GM12878 (cell line): ENCODE measurements around the gene PRF1. TPM values are rescaled to one million over a fixed set of nuclear protein-coding genes. Genes with fewer than 3 reads are reported as not detected.

ENCODE experiments used
- ATAC-seq: fragments of 200-7000 bp; cut with Tn5 transposase; 3 replicates; pipeline ENCODE4 v1.9.1; 2020; ENCODE audit warnings: mild to moderate bottlenecking, moderate library complexity
- BruUV-seq: library from RNA; stranded (reverse); fragments of 400-500 nt; replicated peaks from 2 replicates; lab custom pipeline; 2021; lab: Mats Ljungman, UMichigan
- CTCF ChIA-PET: fragments of 300-600 bp; sonication (Branson Sonifier 250); formaldehyde crosslinking; extraction: SDS; loops from one replicate; lab custom pipeline; 2021; ENCODE audit warnings: inconsistent platforms; lab: Yijun Ruan, JAX
- POLR2A ChIA-PET: fragments of 350-600 bp; formaldehyde crosslinking; extraction: SDS; loops from one replicate; lab custom pipeline; 2021; ENCODE audit warnings: inconsistent platforms; lab: Charles Lee
- RAD21 ChIA-PET: fragments of 300-600 bp; sonication (Branson Sonifier 250); formaldehyde crosslinking; loops from one replicate; lab custom pipeline; 2023; ENCODE audit warnings: antibody characterized with exemption; ENCODE audit not compliant: unreplicated experiment; lab: Charles Lee
- SMC1A ChIA-PET: fragments of 300-600 bp; sonication (Branson Sonifier 250); formaldehyde crosslinking; loops from one replicate; lab custom pipeline; 2023; ENCODE audit not compliant: unreplicated experiment, uncharacterized antibody; lab: Charles Lee
- DNase-seq: peaks from one replicate; pipeline ENCODE4 v3.0.0-alpha.2; 2011; ENCODE audit warnings: low read depth, low spot score
- FAIRE-seq: peaks from 3 replicates; lab custom pipeline; 2011; peaks lifted over from hg19 to GRCh38; lab: Jason Lieb, UNC
- H2AFZ ChIP-seq: 2 replicates; pipeline ENCODE4 v1.6.0; 2011; ENCODE audit warnings: low read depth, low read length, control low read depth; ENCODE audit not compliant: control insufficient read depth
- H3K27ac ChIP-seq: 2 replicates; pipeline ENCODE4 v1.5.1; 2011; ENCODE audit warnings: control low read depth; ENCODE audit not compliant: control insufficient read depth, insufficient read depth
- H3K27me3 ChIP-seq, 2 experiments: replicated peaks in 1 of 2; 2 replicates each; pipeline versions ENCODE4 v1.6.0 to v1.6.1; 2011; ENCODE audit warnings: low read length in 1 of 2; ENCODE audit not compliant: control insufficient read depth in 2 of 2, insufficient read depth in 2 of 2
- H3K36me3 ChIP-seq, 2 experiments: 2 replicates each; pipeline ENCODE4 v1.5.1; 2011; ENCODE audit warnings: low read length in 1 of 2; ENCODE audit not compliant: control insufficient read depth in 2 of 2, insufficient read depth in 2 of 2
- H3K4me1 ChIP-seq: 2 replicates; pipeline ENCODE4 v1.6.1; 2011; ENCODE audit warnings: mild to moderate bottlenecking, low read length, moderate library complexity, mixed read lengths; ENCODE audit not compliant: control insufficient read depth, insufficient read depth
- H3K4me2 ChIP-seq: 2 replicates; pipeline ENCODE4 v1.6.0; 2011; ENCODE audit warnings: control low read depth; ENCODE audit not compliant: control insufficient read depth, insufficient read depth
- H3K4me3 ChIP-seq: fragments of 200-600 bp; sonication (generic); 2 replicates; pipeline ENCODE4 v1.5.1; 2016
- H3K79me2 ChIP-seq: 2 replicates; pipeline ENCODE4 v1.6.0; 2011; ENCODE audit warnings: low read length; ENCODE audit not compliant: control insufficient read depth, insufficient read depth
- H3K9ac ChIP-seq: 2 replicates; pipeline ENCODE4 v1.8.0; 2011; ENCODE audit warnings: low read length, control low read depth, mixed read lengths; ENCODE audit not compliant: control insufficient read depth, insufficient read depth
- H3K9me3 ChIP-seq: replicated peaks from 3 replicates; pipeline ENCODE4 v1.5.1; 2011; ENCODE audit warnings: mild to moderate bottlenecking, low read length; ENCODE audit not compliant: control insufficient read depth, insufficient read depth
- H4K20me1 ChIP-seq: 2 replicates; pipeline ENCODE4 v1.6.0; 2011; ENCODE audit not compliant: control insufficient read depth, insufficient read depth
- BHLHE40 ChIP-seq, 2 experiments: fragments of 450-650 bp in 1 of 2; IDR thresholded peaks; 2 replicates each; pipeline ENCODE4 v1.6.1; 2011 to 2017; ENCODE audit warnings: low read depth in 2 of 2, borderline replicate concordance in 1 of 2, improper control_type of control experiment in 1 of 2, low read length in 1 of 2, mild to moderate bottlenecking in 1 of 2
- CREB1 ChIP-seq: IDR thresholded peaks from 2 replicates; pipeline ENCODE4 v1.6.1; 2012; ENCODE audit warnings: low read depth, mild to moderate bottlenecking, inconsistent platforms
- FOS ChIP-seq: IDR thresholded peaks from 3 replicates; pipeline ENCODE4 v1.6.1; 2011; ENCODE audit warnings: borderline replicate concordance; ENCODE audit not compliant: insufficient read length; ENCODE audit errors: extremely low read depth
- GABPA ChIP-seq: IDR thresholded peaks from 2 replicates; pipeline ENCODE4 v1.6.1; 2014; ENCODE audit warnings: antibody characterized with exemption, low read depth, mild to moderate bottlenecking, inconsistent platforms
- HDGF ChIP-seq: fragments of 450-650 bp; IDR thresholded peaks from 2 replicates; pipeline ENCODE4 v1.6.1; 2016; ENCODE audit warnings: antibody characterized with exemption
- IRF4 ChIP-seq: IDR thresholded peaks from 2 replicates; pipeline ENCODE4 v1.6.1; 2011; ENCODE audit warnings: low read depth, low read length
- KLF5 ChIP-seq: fragments of 450-650 bp; IDR thresholded peaks from 2 replicates; pipeline ENCODE4 v1.6.1; 2014; ENCODE audit warnings: mild to moderate bottlenecking; ENCODE audit not compliant: partially characterized antibody
- MTA2 ChIP-seq: fragments of 450-650 bp; IDR thresholded peaks from 2 replicates; pipeline ENCODE4 v1.6.1; 2016; ENCODE audit warnings: low read depth, mild to moderate bottlenecking, moderate library complexity
- MTA3 ChIP-seq: IDR thresholded peaks from 2 replicates; pipeline ENCODE4 v1.6.1; 2012; ENCODE audit warnings: low read length, inconsistent platforms, borderline replicate concordance
- MXI1 ChIP-seq: fragments of 150-350 bp; IDR thresholded peaks from 2 replicates; pipeline ENCODE4 v1.6.1; 2011; ENCODE audit warnings: low read depth, mild to moderate bottlenecking, inconsistent platforms, low read length, improper control_type of control experiment
- MYB ChIP-seq: fragments of 150-350 bp; IDR thresholded peaks from 2 replicates; pipeline ENCODE4 v1.6.1; 2014; ENCODE audit warnings: mild to moderate bottlenecking, low read depth, low read length, borderline replicate concordance
- NFYA ChIP-seq: IDR thresholded peaks from 2 replicates; pipeline ENCODE4 v1.6.1; 2011; ENCODE audit warnings: low read depth, mild to moderate bottlenecking, low read length, improper control_type of control experiment, borderline replicate concordance
- RFX5 ChIP-seq: IDR thresholded peaks from 2 replicates; pipeline ENCODE4 v1.6.1; 2011; ENCODE audit warnings: low read depth, low read length, improper control_type of control experiment
- SIN3A ChIP-seq: IDR thresholded peaks from 2 replicates; pipeline ENCODE4 v1.6.1; 2012; ENCODE audit warnings: low read depth, low read length, improper control_type of control experiment
- SIX5 ChIP-seq: IDR thresholded peaks from 2 replicates; pipeline ENCODE4 v1.6.1; 2011; ENCODE audit warnings: mild to moderate bottlenecking, low read depth, low read length, moderate library complexity; ENCODE audit not compliant: severe bottlenecking
- ZZZ3 ChIP-seq: IDR thresholded peaks from 2 replicates; pipeline ENCODE4 v1.6.1; 2011; ENCODE audit warnings: low read depth; ENCODE audit not compliant: control insufficient read depth, insufficient read length
- WGBS: methylation state at CpG from one replicate; pipeline ENCODE4 v1.1.6; 2016; ENCODE audit warnings: low lambda C conversion rate; ENCODE audit not compliant: insufficient replicate concordance, insufficient coverage; ENCODE audit errors: missing lambda C conversion rate; 5-methylcytosine and 5-hydroxymethylcytosine counted together
- in situ Hi-C: fragments of 300-500 bp; cut with MboI; formaldehyde crosslinking; loops from 9 replicates; pipeline ENCODE4 v1.14.3; 2018; ENCODE audit warnings: mixed read lengths
- intact Hi-C: fragments of 100-400 bp; cut with micrococcal nuclease; formaldehyde crosslinking; loops from one replicate; pipeline ENCODE4 v1.14.2; 2022; ENCODE audit not compliant: unreplicated experiment
- polyA plus RNA-seq, 11 experiments: library from polyadenylated mRNA; depleted of rRNA in 4 of 11; unstranded in 6 of 11; stranded (reverse) in 5 of 11; fragments of >200 nt; fragmentation: Nextera tagmentation in 4 of 11; fragmentation: Illumina TruSeq in 1 of 11; extraction: Ambion mirVana in 4 of 11; extraction: Trizol in 1 of 11; gene quantifications; 1 replicate in 1 of 11; 2 replicates in 10 of 11; pipeline versions ENCODE4 v1.2.1 to v1.2.3, GENCODE V29; 2011 to 2016; ENCODE audit warnings: inconsistent platforms in 2 of 11, missing spikeins in 2 of 11, low read depth in 1 of 11
- total RNA-seq, 4 experiments: library from RNA; depleted of rRNA in 3 of 4; stranded (reverse); fragments of >200 nt in 3 of 4; fragmentation: Illumina TruSeq in 1 of 4; extraction: Trizol in 1 of 4; gene quantifications; 2 replicates each; pipeline versions ENCODE4 v1.2.1 to v1.2.3, GENCODE V29; 2013 to 2021
- TF ChIP-seq, protein P1 (sequence below): IDR thresholded peaks from 2 replicates; pipeline ENCODE4 v1.6.1; 2011; ENCODE audit warnings: low read depth, mild to moderate bottlenecking, low read length, moderate library complexity, borderline replicate concordance; ENCODE audit errors: extremely low read depth
- TF ChIP-seq, protein P2 (sequence below): fragments of 450-650 bp; IDR thresholded peaks from 2 replicates; pipeline ENCODE4 v1.6.1; 2016; ENCODE audit warnings: mild to moderate bottlenecking, moderate library complexity, borderline replicate concordance

The PRF1 gene
- total and polyA plus RNA-seq, 10 of the 15 experiments (the other 5 are each of a cell fraction or from before 2014, with no cell fraction given): 0.84 to 15.7 (median 1.3) TPM

DNA sequence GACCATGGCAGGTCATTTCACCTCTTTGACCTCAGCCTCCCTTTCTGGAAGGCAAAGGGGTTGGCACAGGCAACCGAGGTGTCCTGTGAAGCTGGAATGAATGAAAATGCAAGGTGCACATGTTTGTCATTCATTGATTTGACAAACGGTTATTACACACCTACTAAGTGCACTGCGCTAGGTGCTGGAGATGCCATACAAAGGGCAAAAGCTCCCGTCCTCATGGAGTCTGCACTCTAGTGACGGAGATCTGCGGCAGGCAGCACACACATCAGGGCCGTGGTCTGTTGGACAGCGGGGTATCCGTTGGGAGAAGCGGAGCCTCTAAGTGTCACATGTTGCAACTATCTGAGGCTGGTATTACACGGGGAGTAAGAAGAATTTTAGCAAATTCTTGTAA is 44.2 kb downstream of the PRF1 start:
- H3K79me2 ChIP-seq: no peaks in the 10 kb centered on the region
- H3K4me3 ChIP-seq: no peak overlapping the region
- in situ Hi-C loops: no loop called here
- ChIA-PET RAD21 (interaction anchor here (1.0 to 1.4 kb wide), 7 partner anchors 9 to 198 kb away, joined by 3 to 9 read pairs (median 4); no protein-coding TSS in a partner anchor), SMC1A (interaction anchor here (0.6 to 2.2 kb wide), 8 partner anchors 9 to 245 kb away, joined by 3 to 7 read pairs (median 3); no protein-coding TSS in a partner anchor), POLR2A (no interaction called here), CTCF (interaction anchor here (0.9 to 4.5 kb wide), 8 partner anchors 8 to 200 kb away, joined by 4 to 30 read pairs (median 6); no protein-coding TSS in a partner anchor)
- DNase-seq (no peak), FAIRE-seq (no peak), ATAC-seq (no peak)
- intact Hi-C loops: loop anchor here (2.0 kb wide), 1 partner anchor 201 kb away; no protein-coding TSS in a partner anchor
- no peak for TF ChIP-seq SIX5
- no peak for TF ChIP-seq FOS
- no peak for TF ChIP-seq GABPA
- no peak for TF ChIP-seq NFYA
- TF ChIP-seq HDGF: no peak
- TF ChIP-seq RFX5: no peak
- no peak for TF ChIP-seq CREB1
- TF ChIP-seq, protein P1, sequence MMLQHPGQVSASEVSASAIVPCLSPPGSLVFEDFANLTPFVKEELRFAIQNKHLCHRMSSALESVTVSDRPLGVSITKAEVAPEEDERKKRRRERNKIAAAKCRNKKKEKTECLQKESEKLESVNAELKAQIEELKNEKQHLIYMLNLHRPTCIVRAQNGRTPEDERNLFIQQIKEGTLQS: no peak
- no peak for TF ChIP-seq MYB
- TF ChIP-seq IRF4: no peak
- no peak for TF ChIP-seq KLF5
- no peak for TF ChIP-seq BHLHE40 (IDR thresholded peaks at IDR 0.05; ENCODE audit: borderline replicate concordance in 1 of 2, low read depth in 2 of 2, low read length in 1 of 2)
- no peak for TF ChIP-seq MXI1
- no peak for TF ChIP-seq SIN3A
- no peak for TF ChIP-seq MTA3
- no peak for TF ChIP-seq ZZZ3
- TF ChIP-seq, protein P2, sequence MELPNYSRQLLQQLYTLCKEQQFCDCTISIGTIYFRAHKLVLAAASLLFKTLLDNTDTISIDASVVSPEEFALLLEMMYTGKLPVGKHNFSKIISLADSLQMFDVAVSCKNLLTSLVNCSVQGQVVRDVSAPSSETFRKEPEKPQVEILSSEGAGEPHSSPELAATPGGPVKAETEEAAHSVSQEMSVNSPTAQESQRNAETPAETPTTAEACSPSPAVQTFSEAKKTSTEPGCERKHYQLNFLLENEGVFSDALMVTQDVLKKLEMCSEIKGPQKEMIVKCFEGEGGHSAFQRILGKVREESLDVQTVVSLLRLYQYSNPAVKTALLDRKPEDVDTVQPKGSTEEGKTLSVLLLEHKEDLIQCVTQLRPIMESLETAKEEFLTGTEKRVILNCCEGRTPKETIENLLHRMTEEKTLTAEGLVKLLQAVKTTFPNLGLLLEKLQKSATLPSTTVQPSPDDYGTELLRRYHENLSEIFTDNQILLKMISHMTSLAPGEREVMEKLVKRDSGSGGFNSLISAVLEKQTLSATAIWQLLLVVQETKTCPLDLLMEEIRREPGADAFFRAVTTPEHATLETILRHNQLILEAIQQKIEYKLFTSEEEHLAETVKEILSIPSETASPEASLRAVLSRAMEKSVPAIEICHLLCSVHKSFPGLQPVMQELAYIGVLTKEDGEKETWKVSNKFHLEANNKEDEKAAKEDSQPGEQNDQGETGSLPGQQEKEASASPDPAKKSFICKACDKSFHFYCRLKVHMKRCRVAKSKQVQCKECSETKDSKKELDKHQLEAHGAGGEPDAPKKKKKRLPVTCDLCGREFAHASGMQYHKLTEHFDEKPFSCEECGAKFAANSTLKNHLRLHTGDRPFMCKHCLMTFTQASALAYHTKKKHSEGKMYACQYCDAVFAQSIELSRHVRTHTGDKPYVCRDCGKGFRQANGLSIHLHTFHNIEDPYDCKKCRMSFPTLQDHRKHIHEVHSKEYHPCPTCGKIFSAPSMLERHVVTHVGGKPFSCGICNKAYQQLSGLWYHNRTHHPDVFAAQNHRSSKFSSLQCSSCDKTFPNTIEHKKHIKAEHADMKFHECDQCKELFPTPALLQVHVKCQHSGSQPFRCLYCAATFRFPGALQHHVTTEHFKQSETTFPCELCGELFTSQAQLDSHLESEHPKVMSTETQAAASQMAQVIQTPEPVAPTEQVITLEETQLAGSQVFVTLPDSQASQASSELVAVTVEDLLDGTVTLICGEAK: no peak
- no peak for TF ChIP-seq MTA2
- no peaks in the 10 kb centered on the region; the same call in 1 of the 2 replicates for H3K4me1 ChIP-seq
- no peak overlapping the region for H3K4me2 ChIP-seq
- H4K20me1 ChIP-seq: no peaks in the 10 kb centered on the region
- no peak overlapping the region for H3K27ac ChIP-seq
- no peaks in the 10 kb centered on the region for H3K9me3 ChIP-seq
- no peaks in the 10 kb centered on the region; a peak in 1 of 4 replicates for H3K36me3 ChIP-seq
- no TSS peak for BruUV-seq
- no peak overlapping the region for H3K9ac ChIP-seq
- no peak overlapping the region for H2AFZ ChIP-seq
- no peaks in the 10 kb centered on the region for H3K27me3 ChIP-seq
- WGBS: 89% methylated on average over 11 of the region's 11 CpGs
